HG03442 (cell line): ENCODE data around the gene SSBP3.
"Not testable (repeated sequence)": the region's sequence is repeated elsewhere in the genome, so short reads cannot be mapped to it uniquely, and the experiment has no call there.

Experiments
- ATAC-seq: cut with Tn5 transposase; IDR thresholded peaks from one replicate; pipeline ENCODE4 v1.9.1; 2021; ENCODE audit warnings: mild to moderate bottlenecking, moderate library complexity; ENCODE audit not compliant: unreplicated experiment

Gene SSBP3

GRCh38 chr1:54353959-54354358, 52.2 kb downstream of the SSBP3 start:
- no peak for ATAC-seq

GRCh38 chr1:54352755-54353154, 53.4 kb downstream of the SSBP3 start:
- no peak for ATAC-seq

DNA sequence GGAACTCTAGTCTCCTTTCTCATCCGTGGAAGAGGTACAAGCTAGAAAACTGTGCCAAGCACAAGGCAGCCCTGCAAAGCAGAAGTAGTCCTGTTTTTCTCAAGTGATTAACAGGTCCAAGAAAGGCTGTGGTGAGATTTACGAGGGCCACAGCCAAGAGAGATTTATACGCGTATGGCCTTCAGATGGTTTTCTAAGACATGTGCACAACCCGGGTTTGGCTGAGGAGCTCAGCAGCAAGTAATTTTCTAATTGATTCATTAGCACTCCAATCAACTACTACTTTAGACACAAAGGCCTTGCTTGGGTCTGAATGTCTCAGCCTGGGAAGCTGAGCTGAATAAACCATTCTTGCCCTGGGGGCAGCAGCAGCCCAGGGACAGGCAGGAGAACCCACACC, 55.8 kb downstream of the SSBP3 start:
- ATAC-seq = no peak

GRCh38 chr1:54348700-54349021, 57.5 kb downstream of the SSBP3 start:
- no peak for ATAC-seq

- ATAC-seq = no peak
Measured at GRCh38 chr1:54347955-54348699, 58.1 kb downstream of the SSBP3 start.

GRCh38 chr1:54347261-54347954, 58.8 kb downstream of the SSBP3 start:
- no peak for ATAC-seq

GRCh38 chr1:54345548-54345947, 60.6 kb downstream of the SSBP3 start:
- not testable (repeated sequence) for ATAC-seq

- no peak for ATAC-seq
Measured at GRCh38 chr1:54345116-54345515, 61.1 kb downstream of the SSBP3 start.

- no peak for ATAC-seq
Measured at GRCh38 chr1:54342742-54343687, 63.2 kb downstream of the SSBP3 start.

GRCh38 chr1:54342288-54342687, 63.9 kb downstream of the SSBP3 start:
- no peak for ATAC-seq

- ATAC-seq = no peak
Measured at GRCh38 chr1:54341763-54342162, 64.4 kb downstream of the SSBP3 start.

DNA sequence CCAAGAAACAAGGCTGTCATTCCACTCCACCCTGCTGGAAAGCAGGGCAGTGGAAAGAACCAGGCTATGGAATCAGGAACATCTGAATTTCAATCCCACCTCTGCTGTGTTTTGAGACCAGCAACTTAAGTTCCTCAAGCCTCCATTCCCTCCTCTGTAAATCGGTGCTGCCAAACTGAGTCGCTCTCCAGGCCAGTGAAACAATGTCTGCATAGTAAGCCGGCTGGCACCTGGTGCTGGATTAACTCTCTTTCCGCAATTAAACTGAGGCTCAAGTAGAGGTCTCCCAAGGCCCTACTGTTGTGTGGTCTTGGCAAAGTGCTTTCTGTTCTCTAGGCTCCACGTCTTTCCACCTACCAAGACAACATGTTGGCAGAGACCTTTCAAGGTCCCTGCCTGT, 65.3 kb downstream of the SSBP3 start:
- no peak for ATAC-seq

DNA sequence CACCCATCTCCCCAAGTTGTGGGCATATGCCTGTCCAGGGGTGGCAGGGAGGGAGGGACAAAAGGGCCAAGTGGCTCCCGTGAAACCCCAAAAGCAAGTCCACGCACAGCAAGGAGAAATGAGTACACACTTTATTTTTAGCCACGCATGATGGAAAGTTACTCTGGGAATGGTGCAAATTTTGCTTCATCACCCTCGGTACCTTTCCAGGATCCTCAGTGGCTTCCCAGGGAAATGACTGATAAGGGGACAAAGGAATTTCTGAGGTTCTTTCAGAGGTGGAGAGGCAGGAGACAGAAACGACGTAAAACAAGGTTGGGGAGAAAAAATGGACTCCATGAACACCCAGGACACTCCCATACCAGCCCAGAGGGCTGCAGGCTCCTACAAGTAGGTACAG, 65.8 kb downstream of the SSBP3 start:
- ATAC-seq = no peak

DNA sequence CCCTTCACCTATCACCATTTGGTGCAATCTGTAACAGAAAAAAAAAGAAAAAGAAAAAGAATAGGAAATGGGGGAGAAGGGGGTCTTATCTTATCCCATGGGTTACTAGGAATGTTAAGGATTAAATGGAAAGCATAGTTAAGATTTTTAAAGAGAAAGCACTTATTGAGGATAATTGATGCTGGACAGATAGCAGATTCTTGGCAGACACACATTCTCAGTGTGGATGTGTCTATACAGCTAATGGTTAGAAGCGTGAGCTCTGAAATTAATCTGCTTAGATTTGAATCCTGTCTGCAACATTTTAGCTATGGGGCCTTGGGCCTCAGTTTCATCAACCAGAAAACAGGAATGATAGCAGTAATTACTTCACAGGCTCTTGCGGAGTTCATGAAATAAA, 67.1 kb downstream of the SSBP3 start:
- ATAC-seq = no peak

- ATAC-seq = no peak
Measured at GRCh38 chr1:54338464-54338863, 67.7 kb downstream of the SSBP3 start.

DNA sequence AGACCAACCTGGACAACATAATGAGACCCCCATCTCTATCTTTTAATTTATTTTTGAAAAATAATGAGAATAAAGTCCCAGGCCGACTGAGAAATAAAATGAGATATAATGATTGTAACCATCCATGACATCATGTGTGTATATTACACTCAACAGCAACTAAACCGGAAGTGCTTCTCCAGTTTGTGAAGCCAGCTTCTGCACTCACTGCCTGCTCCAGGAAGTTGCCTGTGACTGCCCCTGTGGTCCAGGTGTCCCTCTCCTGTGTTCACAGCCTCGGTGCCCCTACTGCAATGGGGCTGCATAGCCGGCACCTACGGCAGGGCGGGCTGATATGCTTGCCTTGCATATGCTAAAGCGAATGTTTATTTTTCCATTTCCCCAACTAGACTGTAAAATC, 68.3 kb downstream of the SSBP3 start:
- no peak for ATAC-seq

GRCh38 chr1:54337034-54337433, 69.2 kb downstream of the SSBP3 start:
- no peak for ATAC-seq

DNA sequence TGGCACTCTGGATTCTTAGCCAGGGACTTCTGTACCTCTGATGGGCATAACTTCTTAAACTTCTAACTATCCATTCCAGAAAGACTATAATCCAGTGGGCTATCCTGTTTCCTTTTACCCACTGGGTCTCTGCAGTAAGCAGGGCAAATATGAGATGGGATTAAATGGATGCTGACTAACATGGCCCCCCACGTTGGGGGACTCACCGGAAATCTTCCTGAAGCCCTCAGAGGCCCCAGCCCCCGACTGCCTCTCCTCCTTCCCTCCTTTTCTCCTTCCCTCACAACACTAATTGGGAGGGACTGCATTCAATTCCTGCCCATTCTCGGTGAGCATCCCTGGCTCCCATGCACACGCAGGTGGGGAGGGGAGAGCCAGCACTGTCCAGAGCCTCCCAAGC, 70.1 kb downstream of the SSBP3 start:
- no peak for ATAC-seq

DNA sequence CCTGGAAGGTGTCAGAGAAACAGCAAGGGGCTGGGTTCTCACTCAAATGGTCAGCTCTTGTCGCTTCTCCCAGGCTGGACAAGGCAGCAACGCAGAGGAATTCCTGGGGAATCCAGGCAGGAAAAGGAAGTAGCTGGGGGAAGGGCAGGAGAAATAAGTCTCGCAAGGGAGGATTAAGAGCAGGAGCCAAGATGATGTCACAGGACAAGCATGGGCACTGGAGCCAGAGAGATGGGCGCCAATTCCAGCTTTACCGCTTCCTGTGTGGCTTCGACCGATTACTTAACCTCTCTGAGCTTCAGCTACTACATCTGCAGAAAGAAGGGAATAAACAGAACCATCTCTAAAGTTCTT, 70.5 kb downstream of the SSBP3 start:
- ATAC-seq = no peak

DNA sequence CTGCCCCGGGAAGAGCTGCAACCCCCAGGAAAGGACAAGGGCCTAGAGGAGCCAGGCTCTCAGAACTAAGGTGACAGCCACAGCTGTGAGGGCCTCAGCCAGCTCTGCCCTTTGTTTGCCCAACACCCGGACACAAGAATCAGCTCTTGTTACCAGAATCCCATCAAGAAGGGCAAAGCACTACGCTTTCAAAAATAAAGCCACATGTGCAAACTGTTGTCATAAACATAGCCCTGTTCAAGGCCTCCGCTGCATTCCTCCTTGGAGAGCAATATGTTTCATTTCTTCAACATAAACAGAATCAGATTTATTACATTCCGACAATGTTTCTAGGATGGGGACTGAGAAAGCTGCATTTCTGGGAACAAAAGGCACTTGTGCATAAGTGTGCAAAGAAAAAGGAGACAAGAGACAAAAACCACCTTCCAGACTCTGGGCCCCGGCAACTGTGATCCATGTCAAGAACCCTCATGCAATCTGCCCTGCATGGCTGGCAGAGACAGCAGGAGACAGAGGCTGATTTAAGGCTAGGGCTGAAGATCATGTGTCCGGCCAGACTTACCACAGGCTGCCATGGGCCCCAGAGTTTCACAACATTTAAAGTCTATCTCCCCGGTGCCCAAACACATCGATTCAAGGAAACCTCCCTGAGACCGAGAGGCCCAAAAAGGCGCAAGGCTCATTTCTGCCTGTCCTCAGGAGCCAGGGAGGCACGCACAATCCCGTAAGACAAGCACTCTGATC, 71.0 kb downstream of the SSBP3 start:
- no peak for ATAC-seq
